Panc1 (cell line): Measurements from ENCODE around the gene SH3BP4. TPM values are rescaled to one million over a fixed set of nuclear protein-coding genes. Genes with fewer than 3 reads are reported as not detected.

Experiments used
- ATAC-seq: fragments of 200-7000 bp; cut with Tn5 transposase; 2 replicates; pipeline ENCODE4 v1.9.1; 2020; ENCODE audit warnings: mild to moderate bottlenecking, moderate library complexity
- BruUV-seq: library from RNA; stranded (reverse); fragments of 400-500 nt; replicated peaks from 2 replicates; lab custom pipeline; 2021; lab: Mats Ljungman, UMichigan
- CTCF ChIA-PET: fragments of 300-600 bp; sonication (Branson Sonifier 250); formaldehyde crosslinking; loops from one replicate; lab custom pipeline; 2022; ENCODE audit warnings: antibody characterized with exemption; lab: Charles Lee
- POLR2A ChIA-PET: fragments of 300-600 bp; sonication (Branson Sonifier 250); formaldehyde crosslinking; loops from one replicate; lab custom pipeline; 2022; ENCODE audit warnings: antibody characterized with exemption; lab: Charles Lee
- DNase-seq: peaks from one replicate; pipeline ENCODE4 v3.0.0-alpha.2; 2010; ENCODE audit warnings: low read depth, low spot score
- H3K27ac ChIP-seq: 2 replicates; pipeline ENCODE4 v1.5.1; 2011; ENCODE audit warnings: mild to moderate bottlenecking, low read length, inconsistent platforms
- H3K27me3 ChIP-seq: fragments of 200-500 bp; sonication (Bioruptor generic); 2 replicates; pipeline ENCODE4 v1.6.0; 2014; ENCODE audit warnings: low read length, inconsistent platforms; ENCODE audit not compliant: control insufficient read depth, insufficient read depth
- H3K36me3 ChIP-seq: fragments of 200-500 bp; sonication (Bioruptor generic); 2 replicates; pipeline ENCODE4 v1.5.1; 2014; ENCODE audit warnings: inconsistent platforms, mild to moderate bottlenecking, low read length, moderate library complexity; ENCODE audit not compliant: control insufficient read depth, insufficient read depth
- H3K4me1 ChIP-seq: 2 replicates; pipeline ENCODE4 v1.5.1; 2011; ENCODE audit warnings: inconsistent platforms, mild to moderate bottlenecking, low read length, moderate library complexity; ENCODE audit not compliant: control insufficient read depth, insufficient read depth
- H3K4me3 ChIP-seq, 2 experiments: 2 replicates each; pipeline ENCODE4 v1.5.1; 2011 to 2012; ENCODE audit warnings: low read depth in 2 of 2, low read length in 2 of 2, mild to moderate bottlenecking in 2 of 2, inconsistent platforms in 1 of 2, moderate library complexity in 1 of 2
- H3K9me3 ChIP-seq: fragments of 200-500 bp; sonication (Bioruptor generic); 2 replicates; pipeline ENCODE4 v1.5.1; 2014; ENCODE audit warnings: low read depth, mild to moderate bottlenecking, inconsistent platforms, low read length, moderate library complexity; ENCODE audit not compliant: control insufficient read depth, insufficient read depth
- POLR2AphosphoS5 ChIP-seq: IDR thresholded peaks from 2 replicates; pipeline ENCODE4 v1.6.1; 2012; ENCODE audit warnings: mild to moderate bottlenecking, low read depth, low read length, moderate library complexity
- SIN3A ChIP-seq: IDR thresholded peaks from 2 replicates; pipeline ENCODE4 v1.6.1; 2012; ENCODE audit warnings: low read depth, mild to moderate bottlenecking, low read length, moderate library complexity, borderline replicate concordance; ENCODE audit not compliant: insufficient read depth
- TCF7L2 ChIP-seq: IDR thresholded peaks from 2 replicates; pipeline ENCODE4 v1.6.1; 2011; ENCODE audit warnings: mild to moderate bottlenecking, low read depth, low read length, inconsistent platforms
- in situ Hi-C: cut with HindIII; loops from 2 replicates; pipeline ENCODE4 v1.10.0; 2016; ENCODE audit warnings: low sequenced_read_pairs, low pct_unique_long_range_greater_than_20kb
- intact Hi-C: fragments of 100-400 bp; cut with micrococcal nuclease; formaldehyde crosslinking; loops from one replicate; pipeline ENCODE4 v1.10.0; 2022; ENCODE audit not compliant: unreplicated experiment
- total RNA-seq: library from RNA; stranded (reverse); gene quantifications from one replicate; pipeline ENCODE4 v1.2.1, GENCODE V29; 2021; ENCODE audit not compliant: unreplicated experiment
- TF ChIP-seq, protein P1 (sequence below): fragments of 450-650 bp; IDR thresholded peaks from 2 replicates; pipeline ENCODE4 v1.5.1; 2017; ENCODE audit warnings: mild to moderate bottlenecking
- TF ChIP-seq, protein P2 (sequence below), 2 experiments: IDR thresholded peaks; 2 replicates each; pipeline ENCODE4 v1.6.1; 2011 to 2012; ENCODE audit warnings: low read depth in 2 of 2, control low read depth in 1 of 2, low read length in 1 of 2, mild to moderate bottlenecking in 1 of 2, moderate library complexity in 1 of 2; ENCODE audit not compliant: insufficient read depth in 1 of 2

The SH3BP4 gene
- total RNA-seq, 1 experiment from 2014 or later = 133 TPM

DNA sequence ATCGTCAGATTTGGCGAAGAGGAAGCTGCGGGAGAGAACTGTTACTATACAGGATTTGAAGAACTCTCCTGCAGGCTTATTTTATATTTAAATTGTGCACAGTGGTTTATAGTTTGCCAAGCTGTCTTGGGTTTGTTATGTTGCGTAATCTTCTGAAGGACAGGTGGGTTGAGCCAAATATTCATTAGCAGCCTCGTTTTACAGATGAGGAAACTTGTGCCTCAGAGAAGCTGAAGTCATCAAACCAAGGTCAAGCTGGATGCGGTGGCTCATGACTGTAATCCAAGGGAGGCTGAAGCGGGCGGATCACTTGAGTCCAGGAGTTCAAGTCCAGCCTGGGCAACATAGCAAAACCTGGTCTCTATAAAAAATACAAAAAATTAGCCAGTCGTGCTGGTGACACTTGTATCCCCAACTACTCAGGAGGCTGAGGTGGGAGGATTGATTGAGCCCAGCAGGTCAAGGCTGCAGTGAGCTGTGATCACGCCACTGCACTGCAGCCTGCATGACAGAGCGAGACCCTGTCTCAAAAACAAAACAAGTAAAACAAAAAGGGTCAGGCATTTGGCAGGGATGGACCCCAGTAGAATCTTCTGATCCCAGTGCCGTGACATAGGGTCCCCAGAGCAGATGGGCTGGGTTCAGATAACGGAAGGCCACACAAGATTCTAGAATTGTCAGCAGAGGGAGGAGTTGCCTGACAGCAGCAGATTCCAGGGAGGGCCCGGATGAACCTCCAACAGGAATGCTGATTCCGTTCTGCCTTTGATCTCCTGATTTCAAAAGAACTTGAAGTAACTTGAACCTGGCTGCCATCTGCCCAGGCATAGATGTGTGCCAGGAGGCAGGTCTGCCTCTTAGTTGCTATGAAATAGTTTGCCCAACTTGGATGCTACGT, 50.6 kb downstream of the SH3BP4 start:
- CTCF ChIA-PET = no interaction called here

DNA sequence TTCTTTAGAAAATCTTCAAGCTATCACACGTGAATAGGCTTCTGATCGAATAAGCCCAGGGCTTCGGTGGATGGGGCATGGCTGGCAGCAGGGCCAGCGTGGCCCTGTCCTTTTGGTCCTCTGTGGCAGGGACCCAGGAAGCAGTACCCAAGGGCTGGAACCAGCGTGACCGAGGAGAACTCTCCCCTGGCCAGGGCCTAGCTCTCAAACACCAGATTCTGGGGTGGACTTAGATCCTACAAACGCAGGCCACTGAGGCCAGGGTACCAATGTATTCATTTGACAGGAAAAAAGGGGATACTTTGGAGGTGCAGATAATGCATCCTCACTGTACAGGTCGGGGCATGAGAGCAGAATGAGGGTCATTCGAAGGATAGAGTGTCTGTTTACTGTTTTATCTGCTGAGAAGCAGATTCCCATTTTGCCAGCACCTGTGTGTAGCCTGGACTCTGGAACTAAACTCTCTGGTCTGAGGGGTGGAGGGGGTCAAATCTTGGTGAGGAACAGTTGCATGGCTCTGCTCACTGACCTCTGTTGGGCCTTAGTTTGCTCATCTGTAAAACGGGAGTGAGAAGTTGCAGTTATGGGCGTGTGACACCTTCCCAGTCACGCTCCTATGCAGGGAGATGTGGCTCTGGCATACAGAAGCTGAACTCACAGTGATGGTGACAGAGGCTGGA, 51.4 kb downstream of the SH3BP4 start:
- H3K9me3 ChIP-seq = no peaks in the 10 kb centered on the region
- DNase-seq (no peak), ATAC-seq (no peak)
- ChIA-PET POLR2A (no interaction called here), CTCF (no interaction called here)
- TSS peak; percentile 5 for BruUV-seq
- TF ChIP-seq, protein P1, sequence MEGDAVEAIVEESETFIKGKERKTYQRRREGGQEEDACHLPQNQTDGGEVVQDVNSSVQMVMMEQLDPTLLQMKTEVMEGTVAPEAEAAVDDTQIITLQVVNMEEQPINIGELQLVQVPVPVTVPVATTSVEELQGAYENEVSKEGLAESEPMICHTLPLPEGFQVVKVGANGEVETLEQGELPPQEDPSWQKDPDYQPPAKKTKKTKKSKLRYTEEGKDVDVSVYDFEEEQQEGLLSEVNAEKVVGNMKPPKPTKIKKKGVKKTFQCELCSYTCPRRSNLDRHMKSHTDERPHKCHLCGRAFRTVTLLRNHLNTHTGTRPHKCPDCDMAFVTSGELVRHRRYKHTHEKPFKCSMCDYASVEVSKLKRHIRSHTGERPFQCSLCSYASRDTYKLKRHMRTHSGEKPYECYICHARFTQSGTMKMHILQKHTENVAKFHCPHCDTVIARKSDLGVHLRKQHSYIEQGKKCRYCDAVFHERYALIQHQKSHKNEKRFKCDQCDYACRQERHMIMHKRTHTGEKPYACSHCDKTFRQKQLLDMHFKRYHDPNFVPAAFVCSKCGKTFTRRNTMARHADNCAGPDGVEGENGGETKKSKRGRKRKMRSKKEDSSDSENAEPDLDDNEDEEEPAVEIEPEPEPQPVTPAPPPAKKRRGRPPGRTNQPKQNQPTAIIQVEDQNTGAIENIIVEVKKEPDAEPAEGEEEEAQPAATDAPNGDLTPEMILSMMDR = no peak
- peak; percentile 37; the same call in 1 of the 2 replicates for TF ChIP-seq TCF7L2
- intact Hi-C loops (no loop called here), in situ Hi-C loops (no loop called here)
- no peaks in the 10 kb centered on the region; the same call in 1 of the 2 replicates for H3K36me3 ChIP-seq
- peaks cover 72% of the 10 kb centered on the region for H3K4me1 ChIP-seq
- no peaks in the 10 kb centered on the region for H3K27me3 ChIP-seq
- H3K4me3 ChIP-seq = no peak overlapping the region
- H3K27ac ChIP-seq = peak overlapping the region; percentile 5

More for the DNA sequence above, 50.6 kb downstream of the SH3BP4 start:
- H3K4me3 ChIP-seq = no peak overlapping the region
- BruUV-seq = no TSS peak
- in situ Hi-C loops = no loop called here
- intact Hi-C loops = no loop called here
- no peaks in the 10 kb centered on the region for H3K27me3 ChIP-seq
- DNase-seq (no peak), ATAC-seq (no peak)
- POLR2A ChIA-PET = no interaction called here
- peaks cover 69% of the 10 kb centered on the region for H3K4me1 ChIP-seq
- TF ChIP-seq TCF7L2 (peak; percentile 66; the same call in 1 of the 2 replicates), SIN3A (no peak)
- peak overlapping the region; percentile 5 for H3K27ac ChIP-seq
- H3K9me3 ChIP-seq = no peaks in the 10 kb centered on the region
- no peaks in the 10 kb centered on the region; the same call in 1 of the 2 replicates for H3K36me3 ChIP-seq

DNA sequence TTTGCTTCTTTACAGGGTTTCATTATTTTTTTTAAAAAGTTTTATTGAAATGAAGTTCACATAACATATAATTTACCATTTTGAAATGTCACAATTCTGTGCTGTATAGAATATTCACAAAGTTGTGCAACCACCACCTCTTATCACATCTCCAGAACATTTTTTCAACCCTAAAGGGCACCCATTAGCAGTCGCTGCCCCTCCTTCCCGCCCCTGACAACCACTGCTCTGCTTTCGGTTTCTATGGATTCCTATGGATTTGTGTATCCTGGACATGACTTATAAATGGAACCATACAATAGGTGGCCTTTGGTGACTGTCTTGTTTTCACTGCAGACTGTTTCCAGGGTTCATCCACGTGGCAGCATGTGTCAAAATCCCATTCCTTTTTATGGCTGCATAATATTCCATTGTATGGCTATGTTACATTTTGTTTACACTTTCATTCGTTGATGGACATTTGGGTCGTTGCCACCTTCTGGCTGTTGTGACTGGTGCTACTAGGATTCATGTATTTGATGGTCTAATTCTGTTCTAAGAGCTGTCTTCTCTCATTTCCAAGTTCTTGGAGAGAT, 52.6 kb downstream of the SH3BP4 start:
- TF ChIP-seq POLR2AphosphoS5 (no peak), TCF7L2 (no peak), SIN3A (no peak)
- TF ChIP-seq, protein P2, sequence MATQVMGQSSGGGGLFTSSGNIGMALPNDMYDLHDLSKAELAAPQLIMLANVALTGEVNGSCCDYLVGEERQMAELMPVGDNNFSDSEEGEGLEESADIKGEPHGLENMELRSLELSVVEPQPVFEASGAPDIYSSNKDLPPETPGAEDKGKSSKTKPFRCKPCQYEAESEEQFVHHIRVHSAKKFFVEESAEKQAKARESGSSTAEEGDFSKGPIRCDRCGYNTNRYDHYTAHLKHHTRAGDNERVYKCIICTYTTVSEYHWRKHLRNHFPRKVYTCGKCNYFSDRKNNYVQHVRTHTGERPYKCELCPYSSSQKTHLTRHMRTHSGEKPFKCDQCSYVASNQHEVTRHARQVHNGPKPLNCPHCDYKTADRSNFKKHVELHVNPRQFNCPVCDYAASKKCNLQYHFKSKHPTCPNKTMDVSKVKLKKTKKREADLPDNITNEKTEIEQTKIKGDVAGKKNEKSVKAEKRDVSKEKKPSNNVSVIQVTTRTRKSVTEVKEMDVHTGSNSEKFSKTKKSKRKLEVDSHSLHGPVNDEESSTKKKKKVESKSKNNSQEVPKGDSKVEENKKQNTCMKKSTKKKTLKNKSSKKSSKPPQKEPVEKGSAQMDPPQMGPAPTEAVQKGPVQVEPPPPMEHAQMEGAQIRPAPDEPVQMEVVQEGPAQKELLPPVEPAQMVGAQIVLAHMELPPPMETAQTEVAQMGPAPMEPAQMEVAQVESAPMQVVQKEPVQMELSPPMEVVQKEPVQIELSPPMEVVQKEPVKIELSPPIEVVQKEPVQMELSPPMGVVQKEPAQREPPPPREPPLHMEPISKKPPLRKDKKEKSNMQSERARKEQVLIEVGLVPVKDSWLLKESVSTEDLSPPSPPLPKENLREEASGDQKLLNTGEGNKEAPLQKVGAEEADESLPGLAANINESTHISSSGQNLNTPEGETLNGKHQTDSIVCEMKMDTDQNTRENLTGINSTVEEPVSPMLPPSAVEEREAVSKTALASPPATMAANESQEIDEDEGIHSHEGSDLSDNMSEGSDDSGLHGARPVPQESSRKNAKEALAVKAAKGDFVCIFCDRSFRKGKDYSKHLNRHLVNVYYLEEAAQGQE (IDR thresholded peaks at IDR 0.05; ENCODE audit: insufficient read depth in 1 of 2, low read depth in 2 of 2, low read length in 1 of 2) = no peak
- TF ChIP-seq, protein P1 = no peak
- in situ Hi-C loops (no loop called here), intact Hi-C loops (no loop called here)
- Histone ChIP-seq H3K36me3 (no peaks in the 10 kb centered on the region; the same call in 1 of the 2 replicates), H3K27ac (no peak overlapping the region; the same call in 1 of the 2 replicates), H3K9me3 (no peaks in the 10 kb centered on the region), H3K27me3 (no peaks in the 10 kb centered on the region), H3K4me1 (peaks cover 66% of the 10 kb centered on the region), H3K4me3 (no peak overlapping the region)
- BruUV-seq = no TSS peak
- ATAC-seq = no peak
- ChIA-PET POLR2A (no interaction called here), CTCF (no interaction called here)
- no peak for DNase-seq
